Muscle layer of duodenum (tissue), 2 donors: Measurements from ENCODE around the gene CCDC86.

Experiments used
- H3K27ac ChIP-seq: one replicate; pipeline ENCODE4 v1.7.0; 2013; ENCODE audit warnings: mild to moderate bottlenecking, low read length
- H3K27me3 ChIP-seq: one replicate; pipeline ENCODE4 v1.7.0; 2013; ENCODE audit warnings: low read depth, mild to moderate bottlenecking, control low read depth, low read length
- H3K36me3 ChIP-seq, 2 donors: one replicate each; pipeline ENCODE4 v1.7.0; 2013; ENCODE audit warnings: low read length in 2 of 2, control low read depth in 1 of 2, mild to moderate bottlenecking in 1 of 2; ENCODE audit not compliant: insufficient read depth in 2 of 2, control insufficient read depth in 1 of 2
- H3K4me1 ChIP-seq, 2 donors: one replicate each; pipeline ENCODE4 v1.7.0; 2013; ENCODE audit warnings: low read length in 2 of 2, mild to moderate bottlenecking in 2 of 2, control low read depth in 1 of 2, moderate library complexity in 1 of 2; ENCODE audit not compliant: insufficient read depth in 2 of 2, control insufficient read depth in 1 of 2
- H3K4me3 ChIP-seq, 2 donors: one replicate each; pipeline ENCODE4 v1.7.0; 2013; ENCODE audit warnings: low read length in 2 of 2, low read depth in 1 of 2, mild to moderate bottlenecking in 1 of 2
- H3K9me3 ChIP-seq, 2 donors: one replicate each; pipeline ENCODE4 v1.7.0; 2013; ENCODE audit warnings: low read length in 2 of 2, control low read depth in 1 of 2, mild to moderate bottlenecking in 1 of 2; ENCODE audit not compliant: control insufficient read depth in 1 of 2
- donor health status: healthy.

The CCDC86 gene

GRCh38 chr11:60866911-60867870, 25.3 kb downstream of the CCDC86 start, which contains the start of gene ZP1:
TSS of gene ZP1 (plus strand) at chr11:60867542. CDS start at chr11:60867562, 20 bp downstream.
- Histone ChIP-seq H3K9me3 (no peaks in the 10 kb centered on the region), H3K4me3 (no peak within 1 kb of the TSS), H3K4me1 (peaks cover 3 to 8% of the 10 kb centered on the region in 2 donors), H3K27ac (no peak within 1 kb of the TSS), H3K36me3 (no peaks in the 10 kb centered on the region), H3K27me3 (no peaks in the 10 kb centered on the region)

GRCh38 chr11:60867871-60868681, 26.2 kb downstream of the CCDC86 start:
- no peaks in the 10 kb centered on the region for H3K9me3 ChIP-seq

GRCh38 chr11:60868682-60869450, 27.0 kb downstream of the CCDC86 start:
- Histone ChIP-seq H3K9me3 (no peaks in the 10 kb centered on the region), H3K36me3 (no peaks in the 10 kb centered on the region), H3K27ac (no peak overlapping the region), H3K4me3 (no peak overlapping the region), H3K27me3 (no peaks in the 10 kb centered on the region), H3K4me1 (peaks cover 8 to 15% of the 10 kb centered on the region in 2 donors)

More at GRCh38 chr11:60867871-60868681, 26.2 kb downstream of the CCDC86 start:
- Histone ChIP-seq H3K4me1 (peaks cover 8 to 15% of the 10 kb centered on the region in 2 donors), H3K27ac (no peak overlapping the region), H3K4me3 (no peak overlapping the region), H3K36me3 (no peaks in the 10 kb centered on the region), H3K27me3 (no peaks in the 10 kb centered on the region)

- Histone ChIP-seq H3K27ac (no peak overlapping the region), H3K9me3 (no peaks in the 10 kb centered on the region), H3K27me3 (no peaks in the 10 kb centered on the region), H3K36me3 (no peaks in the 10 kb centered on the region), H3K4me1 (peaks cover 8 to 15% of the 10 kb centered on the region in 2 donors), H3K4me3 (no peak overlapping the region)
Observed at GRCh38 chr11:60869451-60869825, 27.5 kb downstream of the CCDC86 start.

GRCh38 chr11:60870276-60870675, 28.4 kb downstream of the CCDC86 start:
- H3K36me3 ChIP-seq = no peaks in the 10 kb centered on the region
- H3K27ac ChIP-seq = no peak overlapping the region
- peaks cover 8 to 15% of the 10 kb centered on the region in 2 donors for H3K4me1 ChIP-seq
- H3K27me3 ChIP-seq = no peaks in the 10 kb centered on the region
- H3K9me3 ChIP-seq = no peaks in the 10 kb centered on the region
- H3K4me3 ChIP-seq = no peak overlapping the region

GRCh38 chr11:60870733-60871377, 28.9 kb downstream of the CCDC86 start:
- Histone ChIP-seq H3K4me3 (no peak overlapping the region), H3K4me1 (peaks cover 8 to 15% of the 10 kb centered on the region in 2 donors), H3K36me3 (no peaks in the 10 kb centered on the region), H3K9me3 (no peaks in the 10 kb centered on the region), H3K27me3 (no peaks in the 10 kb centered on the region), H3K27ac (no peak overlapping the region)

- Histone ChIP-seq H3K27me3 (no peaks in the 10 kb centered on the region), H3K27ac (no peak overlapping the region), H3K4me1 (peaks cover 8 to 15% of the 10 kb centered on the region in 2 donors), H3K4me3 (no peak overlapping the region), H3K36me3 (no peaks in the 10 kb centered on the region), H3K9me3 (no peaks in the 10 kb centered on the region)
Observed at GRCh38 chr11:60871378-60872061, 29.6 kb downstream of the CCDC86 start.

GRCh38 chr11:60872124-60872960, 30.4 kb downstream of the CCDC86 start:
- H3K4me1 ChIP-seq = peaks cover 8 to 15% of the 10 kb centered on the region in 2 donors
- H3K27me3 ChIP-seq = no peaks in the 10 kb centered on the region
- no peak overlapping the region for H3K27ac ChIP-seq
- H3K4me3 ChIP-seq = no peak overlapping the region
- no peaks in the 10 kb centered on the region for H3K9me3 ChIP-seq
- H3K36me3 ChIP-seq = no peaks in the 10 kb centered on the region

GRCh38 chr11:60872961-60873524, 31.1 kb downstream of the CCDC86 start:
- H3K4me1 ChIP-seq = peaks cover 8 to 15% of the 10 kb centered on the region in 2 donors
- no peaks in the 10 kb centered on the region for H3K9me3 ChIP-seq
- H3K27ac ChIP-seq = no peak overlapping the region
- no peak overlapping the region for H3K4me3 ChIP-seq
- H3K27me3 ChIP-seq = no peaks in the 10 kb centered on the region
- no peaks in the 10 kb centered on the region for H3K36me3 ChIP-seq
